IMR-90 (cell line): ENCODE results near the gene PLD1. TPM values are rescaled to one million over a fixed set of nuclear protein-coding genes. Genes with fewer than 3 reads are reported as not detected.
"Not testable (repeated sequence)": the region's sequence is repeated elsewhere in the genome, so short reads cannot be mapped to it uniquely, and the experiment has no call there.

ENCODE experiments used
- ATAC-seq: fragments of 200-7000 bp; cut with Tn5 transposase; 2 replicates; pipeline ENCODE4 v1.9.1; 2020; ENCODE audit warnings: low read depth, mild to moderate bottlenecking, moderate library complexity
- BruUV-seq: library from RNA; stranded (reverse); fragments of 400-500 nt; replicated peaks from 2 replicates; lab custom pipeline; 2021; lab: Mats Ljungman, UMichigan
- CTCF ChIA-PET: fragments of 300-600 bp; formaldehyde crosslinking; extraction: SDS; loops from one replicate; lab custom pipeline; 2021; ENCODE audit warnings: antibody characterized with exemption; lab: Yijun Ruan, JAX
- POLR2A ChIA-PET: fragments of 300-600 bp; sonication (Branson Sonifier 250); formaldehyde crosslinking; loops from one replicate; lab custom pipeline; 2022; ENCODE audit warnings: antibody characterized with exemption; ENCODE audit not compliant: unreplicated experiment; lab: Charles Lee
- DNase-seq: peaks from one replicate; pipeline ENCODE4 v3.0.0; 2013
- H2AFZ ChIP-seq: replicated peaks from 2 replicates; pipeline ENCODE3; 2013; ENCODE audit warnings: low read length, mild to moderate bottlenecking; ENCODE audit not compliant: poor library complexity
- H2AK5ac ChIP-seq: 2 replicates; pipeline ENCODE4 v1.6.1; 2013; ENCODE audit warnings: low read depth, low read length, inconsistent platforms
- H2AK9ac ChIP-seq: replicated peaks from 2 replicates; pipeline ENCODE3; 2013; ENCODE audit warnings: mild to moderate bottlenecking, low read depth, low read length, moderate library complexity; ENCODE audit not compliant: poor library complexity
- H2BK120ac ChIP-seq: 2 replicates; pipeline ENCODE4 v1.6.1; 2013; ENCODE audit warnings: low read depth, low read length, inconsistent platforms
- H2BK15ac ChIP-seq: 3 replicates; pipeline ENCODE4 v1.6.1; 2013; ENCODE audit warnings: low read depth, low read length, inconsistent platforms
- H2BK20ac ChIP-seq: 2 replicates; pipeline ENCODE4 v1.6.1; 2013; ENCODE audit warnings: low read depth, mild to moderate bottlenecking, inconsistent platforms, low read length, moderate library complexity
- H2BK5ac ChIP-seq: 2 replicates; pipeline ENCODE4 v1.6.1; 2013; ENCODE audit warnings: mild to moderate bottlenecking, low read depth, low read length, inconsistent platforms; ENCODE audit not compliant: poor library complexity, severe bottlenecking
- H3K14ac ChIP-seq: replicated peaks from 2 replicates; pipeline ENCODE4 v1.6.1; 2013; ENCODE audit warnings: low read depth, low read length, inconsistent platforms
- H3K18ac ChIP-seq: 2 replicates; pipeline ENCODE4 v1.6.1; 2013; ENCODE audit warnings: low read depth, low read length, control low read depth
- H3K23ac ChIP-seq: 2 replicates; pipeline ENCODE4 v1.6.1; 2013; ENCODE audit warnings: low read depth, low read length, inconsistent platforms
- H3K27ac ChIP-seq: 2 replicates; pipeline ENCODE4 v1.5.1; 2013; ENCODE audit warnings: mild to moderate bottlenecking, control low read depth, low read length; ENCODE audit not compliant: insufficient read depth
- H3K27me3 ChIP-seq: 2 replicates; pipeline ENCODE4 v1.6.1; 2013; ENCODE audit warnings: low read length; ENCODE audit not compliant: control insufficient read depth, insufficient read depth
- H3K36me3 ChIP-seq: 2 replicates; pipeline ENCODE4 v1.6.1; 2013; ENCODE audit warnings: low read length, mixed read lengths; ENCODE audit not compliant: control insufficient read depth, insufficient read depth
- H3K4ac ChIP-seq: 2 replicates; pipeline ENCODE4 v1.6.1; 2013; ENCODE audit warnings: low read depth, low read length, inconsistent platforms
- H3K4me1 ChIP-seq: 2 replicates; pipeline ENCODE4 v1.6.1; 2013; ENCODE audit warnings: low read length, mixed read lengths; ENCODE audit not compliant: control insufficient read depth, insufficient read depth
- H3K4me2 ChIP-seq: 2 replicates; pipeline ENCODE4 v1.6.1; 2013; ENCODE audit warnings: low read depth, mild to moderate bottlenecking, control low read depth, low read length, moderate library complexity
- H3K4me3 ChIP-seq: 2 replicates; pipeline ENCODE4 v1.5.1; 2013; ENCODE audit warnings: low read depth, mild to moderate bottlenecking, control low read depth, low read length, moderate library complexity; ENCODE audit not compliant: insufficient read depth
- H3K56ac ChIP-seq: 2 replicates; pipeline ENCODE4 v1.6.1; 2013; ENCODE audit warnings: low read length, inconsistent platforms; ENCODE audit not compliant: insufficient read depth; ENCODE audit errors: extremely low read depth
- H3K79me1 ChIP-seq, 2 experiments: 2 replicates each; pipeline ENCODE4 v1.6.1; 2013; ENCODE audit warnings: low read length in 2 of 2, inconsistent platforms in 1 of 2, low read depth in 1 of 2
- H3K9ac ChIP-seq: 2 replicates; pipeline ENCODE4 v1.6.1; 2013; ENCODE audit warnings: low read depth, low read length, control low read depth
- H3K9me1 ChIP-seq: 2 replicates; pipeline ENCODE4 v1.6.1; 2013; ENCODE audit warnings: low read length, inconsistent platforms; ENCODE audit not compliant: insufficient read depth
- H3K9me3 ChIP-seq: 2 replicates; pipeline ENCODE4 v1.6.1; 2013; ENCODE audit warnings: low read length; ENCODE audit not compliant: control insufficient read depth, insufficient read depth
- H4K20me1 ChIP-seq: 2 replicates; pipeline ENCODE4 v1.6.1; 2013; ENCODE audit warnings: low read length, inconsistent platforms; ENCODE audit not compliant: insufficient read depth
- H4K5ac ChIP-seq: 2 replicates; pipeline ENCODE4 v1.6.1; 2013; ENCODE audit warnings: mild to moderate bottlenecking, low read depth, low read length, control low read depth
- H4K8ac ChIP-seq, 2 experiments: 2 replicates each; pipeline ENCODE4 v1.6.1; 2013; ENCODE audit warnings: low read depth in 2 of 2, low read length in 2 of 2, control low read depth in 1 of 2, inconsistent platforms in 1 of 2
- H4K91ac ChIP-seq: 2 replicates; pipeline ENCODE4 v1.6.1; 2013; ENCODE audit warnings: low read depth, low read length, inconsistent platforms; ENCODE audit not compliant: insufficient read depth
- BHLHE40 ChIP-seq: fragments of 150-350 bp; IDR thresholded peaks from 2 replicates; pipeline ENCODE4 v1.6.1; 2016; ENCODE audit warnings: mild to moderate bottlenecking, low read depth, low read length
- CHD1 ChIP-seq: IDR thresholded peaks from 2 replicates; pipeline ENCODE4 v1.6.1; 2012; ENCODE audit warnings: low read depth, low read length, improper control_type of control experiment
- FOS ChIP-seq: fragments of 150-350 bp; IDR thresholded peaks from 2 replicates; pipeline ENCODE4 v1.6.1; 2016; ENCODE audit warnings: low read depth, low read length
- MAZ ChIP-seq: IDR thresholded peaks from 2 replicates; pipeline ENCODE4 v1.6.1; 2012; ENCODE audit warnings: low read depth, mild to moderate bottlenecking, low read length, improper control_type of control experiment, moderate library complexity, borderline replicate concordance
- NFE2L2 ChIP-seq: fragments of 150-350 bp; IDR thresholded peaks from 2 replicates; pipeline ENCODE4 v1.6.1; 2016; ENCODE audit warnings: low read depth, mild to moderate bottlenecking, low read length
- SMC3 ChIP-seq: fragments of 150-350 bp; IDR thresholded peaks from 2 replicates; pipeline ENCODE4 v1.6.1; 2016; ENCODE audit warnings: low read depth, mild to moderate bottlenecking, antibody characterized with exemption, low read length, moderate library complexity
- WGBS, 2 experiments: methylation state at CpG; one replicate each; pipeline versions ENCODE4 v1.1.5 to v1.1.7; 2013; ENCODE audit warnings: missing lambda C conversion rate in 2 of 2; ENCODE audit not compliant: insufficient read length in 1 of 2; ENCODE audit errors: extremely low coverage in 2 of 2; 5-methylcytosine and 5-hydroxymethylcytosine counted together
- dilution Hi-C: fragments of 300-500 bp; cut with HindIII; formaldehyde crosslinking; loops from one replicate; pipeline ENCODE4 v1.14.3; 2018; ENCODE audit warnings: low sequenced_read_pairs; ENCODE audit not compliant: unreplicated experiment
- in situ Hi-C: fragments of 300-500 bp; cut with MboI; formaldehyde crosslinking; loops from 3 replicates; pipeline ENCODE4 v1.14.3; 2019; ENCODE audit warnings: low sequenced_read_pairs, inconsistent platforms, mixed read lengths
- intact Hi-C: fragments of 100-400 bp; cut with micrococcal nuclease; formaldehyde crosslinking; loops from 2 replicates; pipeline ENCODE4 v1.10.0; 2022
- polyA plus RNA-seq, 3 experiments: library from polyadenylated mRNA; depleted of rRNA; stranded (reverse); fragments of >200 nt; gene quantifications; 2 replicates each; pipeline ENCODE4 v1.2.3, GENCODE V29; 2012; ENCODE audit warnings: low replicate concordance in 1 of 3
- total RNA-seq: library from RNA; depleted of rRNA; stranded (reverse); fragments of >200 nt; gene quantifications from 2 replicates; pipeline ENCODE4 v1.2.3, GENCODE V29; 2012

PLD1 gene
- total and polyA plus RNA-seq, 2 of the 4 experiments (the other 2 are of a cell fraction) = 3.3 to 9.7 TPM

DNA sequence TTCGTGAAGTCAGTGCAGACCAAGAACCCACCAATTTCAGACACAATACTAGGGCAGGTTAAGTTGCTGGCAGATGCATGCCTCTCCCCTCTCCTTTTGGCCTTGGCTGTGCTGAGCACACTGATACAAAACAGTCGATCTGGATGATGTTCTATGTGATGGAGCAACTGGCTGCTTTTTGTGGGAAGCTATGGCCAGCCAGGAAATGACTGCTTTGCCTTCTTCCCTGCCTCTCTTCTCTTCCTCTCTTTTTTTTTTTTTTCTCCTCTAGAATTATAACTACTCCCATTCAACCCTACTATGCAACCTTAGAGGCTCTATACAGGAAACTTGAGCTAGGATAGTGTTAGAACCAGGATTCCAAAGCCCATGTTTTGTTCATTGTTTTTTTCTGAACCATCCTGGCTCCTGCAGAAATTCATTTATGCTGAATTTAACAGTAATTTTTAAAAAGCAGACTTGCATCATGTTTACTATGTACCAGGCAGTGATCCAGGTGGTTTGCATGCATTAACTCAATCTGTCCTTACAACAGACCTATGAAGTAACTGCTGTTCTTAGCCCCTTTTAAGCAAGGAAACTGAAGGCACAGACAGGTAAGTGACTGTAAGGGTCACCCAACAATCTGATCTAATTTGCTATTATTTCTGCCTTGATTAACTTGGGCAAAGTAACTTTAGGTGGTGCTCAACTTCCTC lies 62.9 kb downstream of the PLD1 start:
- Histone ChIP-seq H2BK20ac (no peak overlapping the region), H2AK9ac (no peak overlapping the region), H2BK15ac (no peak overlapping the region), H3K4me2 (no peak overlapping the region), H3K4ac (no peak overlapping the region), H3K9me3 (peaks cover 2% of the 10 kb centered on the region; the same call in 1 of the 2 replicates), H3K4me1 (0 out of 2 replicates have a peak, but pooled peaks cover 1% of the 10 kb centered on the region), H3K36me3 (peaks cover 3% of the 10 kb centered on the region; the same call in 1 of the 2 replicates), H3K4me3 (no peak overlapping the region), H3K27ac (no peak overlapping the region), H4K5ac (no peak overlapping the region), H2BK5ac (no peak overlapping the region), H3K56ac (no peak overlapping the region), H3K9ac (no peak overlapping the region), H3K23ac (no peak overlapping the region), H3K27me3 (no peaks in the 10 kb centered on the region), H4K91ac (no peak overlapping the region), H2AK5ac (no peak overlapping the region), H3K14ac (no peak overlapping the region), H4K20me1 (0 out of 2 replicates have a peak, but pooled peaks cover 2% of the 10 kb centered on the region), H4K8ac (no peak overlapping the region), H3K9me1 (no peaks in the 10 kb centered on the region), H3K79me1 (no peaks in the 10 kb centered on the region), H2AFZ (no peak overlapping the region), H2BK120ac (no peak overlapping the region), H3K18ac (no peak overlapping the region)
- intact Hi-C loops (no loop called here), in situ Hi-C loops (no loop called here), dilution Hi-C loops (no loop called here)
- ChIA-PET POLR2A (no interaction called here), CTCF (no interaction called here)
- no peak for TF ChIP-seq CHD1
- no peak for TF ChIP-seq BHLHE40
- no peak for TF ChIP-seq FOS
- TF ChIP-seq SMC3 = no peak
- no peak for TF ChIP-seq NFE2L2
- no peak for TF ChIP-seq MAZ
- ATAC-seq (no peak), DNase-seq (no peak)
- BruUV-seq = no TSS peak
- 100% methylated on average over 1 of the region's 2 CpGs; no CpG with 5 or more reads in 1 of the 2 experiments for WGBS, 2 experiments

- in situ Hi-C loops, H2BK15ac ChIP-seq, H3K27ac ChIP-seq, H3K4ac ChIP-seq, H2AK9ac ChIP-seq, CTCF ChIA-PET, H4K91ac ChIP-seq, H3K18ac ChIP-seq, H3K4me1 ChIP-seq, dilution Hi-C loops, H3K23ac ChIP-seq, ATAC-seq, H2AFZ ChIP-seq, POLR2A ChIA-PET, H2BK5ac ChIP-seq, BruUV-seq, H3K9me1 ChIP-seq, H3K27me3 ChIP-seq, H2BK20ac ChIP-seq, DNase-seq, intact Hi-C loops, H3K9ac ChIP-seq, H3K56ac ChIP-seq, H2BK120ac ChIP-seq, H4K8ac ChIP-seq, H3K79me1 ChIP-seq, H3K4me2 ChIP-seq, H3K14ac ChIP-seq, H3K36me3 ChIP-seq, H3K9me3 ChIP-seq, H4K20me1 ChIP-seq, H3K4me3 ChIP-seq, H2AK5ac ChIP-seq, H4K5ac ChIP-seq: not testable (repeated sequence)
- WGBS, 2 experiments = 67% methylated on average over 3 of the region's 11 CpGs; no CpG with 5 or more reads in 1 of the 2 experiments
These were observed 63.7 kb downstream of the PLD1 start for GRCh38 chr3:171746320-171747222.
